Mesenchymal stem cell (in vitro differentiated cells and primary cell): ENCODE measurements around the gene ROBO2.

ENCODE experiments used
- DNase-seq: peaks from one replicate; pipeline ENCODE4 v3.0.0-alpha.2; 2013
- H2AFZ ChIP-seq: one replicate; pipeline ENCODE4 v1.6.1; 2013; ENCODE audit warnings: low read depth, mild to moderate bottlenecking, control low read depth, inconsistent platforms, low read length, moderate library complexity
- H2AK5ac ChIP-seq: 2 replicates; pipeline ENCODE4 v1.6.1; 2013; ENCODE audit warnings: low read length, moderate library complexity, mild to moderate bottlenecking, inconsistent platforms; ENCODE audit not compliant: severe bottlenecking
- H2BK120ac ChIP-seq: one replicate; pipeline ENCODE4 v1.6.1; 2013; ENCODE audit warnings: low read depth, mild to moderate bottlenecking, inconsistent platforms, low read length, moderate library complexity
- H2BK12ac ChIP-seq, 2 experiments: one replicate each; pipeline ENCODE4 v1.6.1; 2013; ENCODE audit warnings: inconsistent platforms in 2 of 2, low read length in 2 of 2, mild to moderate bottlenecking in 2 of 2, moderate library complexity in 2 of 2, control low read depth in 1 of 2
- H2BK15ac ChIP-seq: one replicate; pipeline ENCODE4 v1.6.1; 2013; ENCODE audit warnings: mild to moderate bottlenecking, low read depth, inconsistent platforms; ENCODE audit not compliant: poor library complexity, severe bottlenecking
- H2BK5ac ChIP-seq: 2 replicates; pipeline ENCODE4 v1.6.1; 2013; ENCODE audit warnings: low read depth, mild to moderate bottlenecking, low read length, control low read depth, inconsistent platforms; ENCODE audit not compliant: poor library complexity, severe bottlenecking
- H3K14ac ChIP-seq, 2 experiments: one replicate each; pipeline ENCODE4 v1.6.1; 2013; ENCODE audit warnings: inconsistent platforms in 2 of 2, low read length in 2 of 2, control low read depth in 1 of 2, mild to moderate bottlenecking in 1 of 2, moderate library complexity in 1 of 2
- H3K18ac ChIP-seq, 2 experiments: one replicate each; pipeline ENCODE4 v1.6.1; 2013; ENCODE audit warnings: inconsistent platforms in 2 of 2, low read length in 2 of 2, control low read depth in 1 of 2, low read depth in 1 of 2, mild to moderate bottlenecking in 1 of 2
- H3K23ac ChIP-seq, 2 experiments: one replicate each; pipeline ENCODE4 v1.6.1; 2013; ENCODE audit warnings: inconsistent platforms in 2 of 2, low read length in 2 of 2, mild to moderate bottlenecking in 2 of 2, moderate library complexity in 2 of 2, control low read depth in 1 of 2
- H3K27ac ChIP-seq: 2 replicates; pipeline ENCODE4 v1.5.1; 2013; ENCODE audit warnings: mild to moderate bottlenecking, moderate library complexity, low read length, control low read depth, inconsistent platforms; ENCODE audit not compliant: poor library complexity, severe bottlenecking
- H3K27me3 ChIP-seq, 2 experiments: 2 replicates each; pipeline versions ENCODE4 v1.6.1 to v1.7.0; 2013; ENCODE audit warnings: low read length in 2 of 2, mild to moderate bottlenecking in 2 of 2, moderate library complexity in 2 of 2, control low read depth in 1 of 2, inconsistent platforms in 1 of 2; ENCODE audit not compliant: control insufficient read depth in 1 of 2, insufficient read depth in 1 of 2
- H3K36me3 ChIP-seq, 2 experiments: 2 replicates each; pipeline versions ENCODE4 v1.6.1 to v1.7.0; 2013; ENCODE audit warnings: low read length in 2 of 2, control low read depth in 1 of 2, inconsistent platforms in 1 of 2, low read depth in 1 of 2, mild to moderate bottlenecking in 1 of 2; ENCODE audit not compliant: insufficient read depth in 2 of 2, control insufficient read depth in 1 of 2
- H3K4ac ChIP-seq, 2 experiments: one replicate each; pipeline ENCODE4 v1.6.1; 2013; ENCODE audit warnings: inconsistent platforms in 2 of 2, low read length in 2 of 2, mild to moderate bottlenecking in 2 of 2, moderate library complexity in 2 of 2, control low read depth in 1 of 2, low read depth in 1 of 2
- H3K4me1 ChIP-seq: 2 replicates; pipeline ENCODE4 v1.6.1; 2013; ENCODE audit warnings: low read depth, low read length, control low read depth; ENCODE audit not compliant: control insufficient read depth, insufficient read depth
- H3K4me2 ChIP-seq: 2 replicates; pipeline ENCODE4 v1.6.1; 2013; ENCODE audit warnings: low read length, mild to moderate bottlenecking, inconsistent platforms; ENCODE audit not compliant: poor library complexity, severe bottlenecking
- H3K4me3 ChIP-seq, 2 experiments: 2 replicates each; pipeline versions ENCODE4 v1.5.1 to v1.7.0; 2013; ENCODE audit warnings: low read length in 2 of 2, mild to moderate bottlenecking in 2 of 2, control low read depth in 1 of 2, low read depth in 1 of 2; ENCODE audit not compliant: insufficient read depth in 1 of 2
- H3K79me1 ChIP-seq: replicated peaks from 2 replicates; pipeline ENCODE4 v1.6.1; 2013; ENCODE audit warnings: mild to moderate bottlenecking, control low read depth, low read length, inconsistent platforms; ENCODE audit not compliant: poor library complexity, severe bottlenecking
- H3K9ac ChIP-seq: 2 replicates; pipeline ENCODE4 v1.7.0; 2013; ENCODE audit warnings: mild to moderate bottlenecking, low read length, moderate library complexity
- H3K9me3 ChIP-seq: 2 replicates; pipeline ENCODE4 v1.7.0; 2013; ENCODE audit warnings: mild to moderate bottlenecking, low read length; ENCODE audit not compliant: control insufficient read depth
- H4K8ac ChIP-seq: one replicate; pipeline ENCODE4 v1.6.1; 2013; ENCODE audit warnings: inconsistent platforms, mild to moderate bottlenecking, low read length, moderate library complexity
- H4K91ac ChIP-seq: one replicate; pipeline ENCODE4 v1.6.1; 2013; ENCODE audit warnings: mild to moderate bottlenecking, low read length, inconsistent platforms
- WGBS: methylation state at CpG from one replicate; pipeline ENCODE4 v1.1.7; 2013; ENCODE audit warnings: mixed read lengths; 5-methylcytosine and 5-hydroxymethylcytosine counted together

ROBO2 gene

DNA sequence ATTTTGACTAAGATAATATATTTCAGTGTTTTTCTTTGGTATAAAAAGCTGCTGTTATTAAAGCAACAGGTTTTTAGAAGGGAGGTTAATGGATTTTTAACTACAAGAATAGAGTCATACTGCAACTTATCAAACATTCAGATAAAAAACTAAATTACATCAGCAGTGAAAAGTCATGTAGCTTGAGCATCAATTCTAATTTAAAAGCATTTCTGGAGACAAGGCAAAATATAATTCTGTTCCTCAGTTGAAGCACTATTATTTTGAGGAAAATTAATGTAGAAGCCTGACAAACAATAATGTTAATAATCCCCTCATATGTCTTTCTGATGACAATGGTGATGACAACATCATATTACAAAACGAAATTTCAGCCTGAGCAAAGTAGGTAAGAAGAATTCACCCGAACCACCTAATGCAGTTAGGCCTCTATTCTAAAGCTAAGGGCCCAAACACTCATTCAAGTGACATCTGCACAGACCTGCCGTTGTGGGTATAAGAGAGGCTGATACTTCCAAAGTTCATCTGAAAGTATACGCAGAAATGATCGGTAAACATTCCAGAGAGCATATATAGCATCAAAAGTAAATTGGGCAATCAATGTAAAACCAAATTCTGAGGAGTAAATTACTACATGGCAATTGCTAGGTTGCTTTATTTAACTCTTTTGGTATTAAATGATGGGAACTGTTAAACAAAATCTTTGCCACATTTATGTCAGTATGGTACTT is 12.8 kb upstream of the ROBO2 start:
- Histone ChIP-seq H4K8ac (no peak overlapping the region), H2BK15ac (no peak overlapping the region), H2BK5ac (no peak overlapping the region), H3K4ac (no peak overlapping the region), H3K9me3 (no peaks in the 10 kb centered on the region), H3K23ac (no peak overlapping the region), H3K4me1 (no peaks in the 10 kb centered on the region), H3K4me3 (no peak overlapping the region), H3K27me3 (no peaks in the 10 kb centered on the region), H4K91ac (no peak overlapping the region), H3K36me3 (no peaks in the 10 kb centered on the region), H2AK5ac (no peak overlapping the region), H3K14ac (no peak overlapping the region), H3K4me2 (no peak overlapping the region), H3K27ac (no peak overlapping the region), H2AFZ (no peak overlapping the region), H3K79me1 (no peaks in the 10 kb centered on the region), H3K18ac (no peak overlapping the region), H3K9ac (no peak overlapping the region), H2BK120ac (no peak overlapping the region), H2BK12ac (no peak overlapping the region)
- WGBS = 72% methylated on average over 5 of the region's 5 CpGs
- DNase-seq = no peak

DNA sequence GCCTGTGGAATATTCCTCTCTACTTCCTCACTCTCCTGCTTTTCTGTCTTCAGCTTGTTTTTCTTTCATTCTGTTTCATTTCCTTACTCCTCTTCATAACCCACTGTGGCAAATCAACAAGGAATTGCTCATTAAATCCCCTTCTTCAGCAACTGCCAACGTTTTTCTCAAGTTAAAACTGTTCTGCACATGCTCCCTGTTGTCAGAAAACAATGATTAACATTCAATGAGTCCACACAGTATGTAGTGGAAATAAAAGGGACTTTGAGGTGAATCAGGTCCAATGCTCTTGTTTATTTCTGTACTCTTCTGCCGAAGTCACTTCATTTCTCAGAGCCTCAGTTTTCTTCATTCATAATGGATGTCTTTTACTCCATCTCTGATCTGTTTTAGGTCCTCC is 11.9 kb upstream of the ROBO2 start:
- Histone ChIP-seq H3K18ac (no peak overlapping the region), H2BK15ac (no peak overlapping the region), H4K91ac (no peak overlapping the region), H3K4me1 (no peaks in the 10 kb centered on the region), H2AK5ac (no peak overlapping the region), H3K14ac (no peak overlapping the region), H2BK120ac (no peak overlapping the region), H3K4ac (no peak overlapping the region), H3K36me3 (no peaks in the 10 kb centered on the region), H2BK12ac (no peak overlapping the region), H3K79me1 (no peaks in the 10 kb centered on the region), H2BK5ac (no peak overlapping the region), H2AFZ (no peak overlapping the region), H4K8ac (no peak overlapping the region), H3K27ac (no peak overlapping the region), H3K4me3 (no peak overlapping the region), H3K23ac (no peak overlapping the region), H3K4me2 (no peak overlapping the region), H3K9ac (no peak overlapping the region), H3K9me3 (no peaks in the 10 kb centered on the region), H3K27me3 (no peaks in the 10 kb centered on the region)
- DNase-seq = no peak
- 79% methylated on average over 1 of the region's 2 CpGs for WGBS

DNA sequence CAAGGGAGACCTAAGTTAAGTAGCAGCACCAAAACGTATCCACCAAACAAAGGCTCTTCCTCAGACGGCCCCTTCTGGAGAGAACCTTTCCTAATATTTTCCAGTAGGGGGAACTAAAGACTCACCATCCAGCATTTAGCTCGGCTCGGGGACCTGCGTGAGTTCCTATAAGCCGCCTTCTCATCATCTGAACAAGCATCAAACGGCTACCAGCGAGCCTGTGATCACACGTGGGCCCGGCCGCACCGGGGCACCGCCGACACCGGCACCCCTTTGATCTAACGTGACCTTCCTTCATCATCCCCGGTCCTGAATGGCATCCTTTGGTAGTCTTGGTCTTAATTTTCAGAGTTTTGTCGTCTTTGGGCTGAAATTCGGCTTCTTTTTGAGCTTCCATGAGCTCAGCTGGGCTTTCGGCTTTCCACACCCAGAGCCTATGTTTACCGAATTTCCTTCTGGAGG is 1.4 kb upstream of the ROBO2 start:
- Histone ChIP-seq H4K8ac (no peak overlapping the region), H3K14ac (no peak overlapping the region), H4K91ac (no peak overlapping the region), H2BK5ac (no peak overlapping the region), H3K4me3 (peak overlapping the region; percentile 54 to 75), H3K4me2 (peak overlapping the region; percentile 90), H3K9ac (peak overlapping the region; percentile 35), H2BK15ac (no peak overlapping the region), H3K79me1 (no peaks in the 10 kb centered on the region), H2BK120ac (no peak overlapping the region), H3K27ac (no peak overlapping the region), H3K9me3 (no peaks in the 10 kb centered on the region), H2AK5ac (no peak overlapping the region), H3K4ac (no peak overlapping the region), H2AFZ (peak overlapping the region; percentile 47), H3K18ac (no peak overlapping the region), H3K4me1 (peaks cover 3% of the 10 kb centered on the region), H3K27me3 (peaks cover 4 to 46% of the 10 kb centered on the region in 2 experiments), H3K23ac (no peak overlapping the region), H2BK12ac (no peak overlapping the region), H3K36me3 (no peaks in the 10 kb centered on the region)
- peak; percentile 89 for DNase-seq
- 2% methylated on average over 17 of the region's 21 CpGs for WGBS

DNA sequence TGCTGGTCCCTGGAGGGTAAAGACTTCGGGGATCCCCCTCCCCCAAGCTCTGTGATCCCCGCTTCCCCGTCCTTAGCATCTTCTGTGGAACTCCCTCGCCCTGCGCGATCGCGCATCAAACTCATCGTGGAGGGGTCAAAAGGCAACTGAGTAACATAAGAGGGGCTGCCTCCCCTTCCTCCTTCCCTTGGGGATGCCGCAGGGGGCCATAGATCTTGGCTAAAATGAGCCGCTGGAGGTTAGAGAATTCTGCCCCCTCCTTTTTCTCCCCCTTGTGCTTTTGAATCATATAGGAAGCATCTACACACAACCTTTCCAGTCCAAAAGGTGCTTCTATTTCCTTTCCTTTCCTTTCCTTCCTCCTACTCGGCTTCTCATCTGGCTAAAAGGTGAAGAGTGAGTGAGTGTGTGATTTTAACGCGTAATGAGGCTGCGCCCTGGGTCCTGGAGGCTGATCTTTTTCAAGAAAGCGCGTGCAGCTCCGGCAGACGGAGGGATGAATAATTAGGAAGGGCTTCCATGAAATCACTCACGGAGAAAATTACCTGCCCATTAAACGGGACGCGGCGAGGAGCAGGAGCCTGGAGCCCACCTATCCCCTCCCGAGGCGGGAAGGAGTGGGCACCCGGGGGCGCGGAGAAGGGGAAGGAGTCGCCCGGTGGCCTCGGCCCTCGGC is 831 bp upstream of the ROBO2 start:
- Histone ChIP-seq H3K9ac (peak overlapping the region; percentile 35), H4K8ac (no peak overlapping the region), H2AK5ac (no peak overlapping the region), H2AFZ (peak overlapping the region; percentile 47), H3K4ac (no peak overlapping the region), H4K91ac (no peak overlapping the region), H3K27ac (no peak overlapping the region), H3K36me3 (no peaks in the 10 kb centered on the region), H3K23ac (peak overlapping the region in 1 of 2 experiments; percentile 96), H3K4me1 (peaks cover 3% of the 10 kb centered on the region), H3K79me1 (no peaks in the 10 kb centered on the region), H2BK15ac (no peak overlapping the region), H3K4me3 (peak overlapping the region; percentile 67 to 75), H3K9me3 (no peaks in the 10 kb centered on the region), H3K27me3 (peaks cover 4 to 47% of the 10 kb centered on the region in 2 experiments), H2BK12ac (no peak overlapping the region), H3K4me2 (peak overlapping the region; percentile 90), H2BK5ac (no peak overlapping the region), H3K18ac (no peak overlapping the region), H3K14ac (no peak overlapping the region), H2BK120ac (no peak overlapping the region)
- 1% methylated on average over 28 of the region's 33 CpGs for WGBS
- peak; percentile 36 for DNase-seq
